Small intestine (tissue), 7 donors: ENCODE data around the gene SLIT1. TPM values are rescaled to one million over a fixed set of nuclear protein-coding genes. Genes with fewer than 3 reads are reported as not detected.
A peak's percentile ranks its signal among the peaks of the same experiment; 100 is the strongest.

Experiments used
- DNase-seq, 2 donors: peaks; one replicate each; pipeline versions ENCODE4 v3.0.0 to v3.0.0-alpha.2; 2013
- FAIRE-seq: peaks from 2 replicates; lab custom pipeline; 2012; peaks lifted over from hg19 to GRCh38; lab: Jason Lieb, UNC
- H3K27ac ChIP-seq, 3 donors: one replicate each; pipeline ENCODE4 v1.5.1; 2013; ENCODE audit warnings: low read length in 2 of 3, mild to moderate bottlenecking in 2 of 3, control low read depth in 1 of 3, inconsistent platforms in 1 of 3, low read depth in 1 of 3, moderate library complexity in 1 of 3
- H3K27me3 ChIP-seq, 3 donors: one replicate each; pipeline ENCODE4 v1.6.1; 2013; ENCODE audit warnings: low read length in 3 of 3, inconsistent platforms in 1 of 3; ENCODE audit not compliant: control insufficient read depth in 3 of 3, insufficient read depth in 3 of 3
- H3K36me3 ChIP-seq, 3 donors: one replicate each; pipeline ENCODE4 v1.6.1; 2013; ENCODE audit warnings: low read length in 3 of 3, inconsistent platforms in 1 of 3, low read depth in 1 of 3, mild to moderate bottlenecking in 1 of 3, moderate library complexity in 1 of 3; ENCODE audit not compliant: control insufficient read depth in 3 of 3, insufficient read depth in 2 of 3
- H3K4me1 ChIP-seq, 3 donors: one replicate each; pipeline ENCODE4 v1.6.1; 2013; ENCODE audit warnings: low read length in 2 of 3, inconsistent platforms in 1 of 3, low read depth in 1 of 3, mild to moderate bottlenecking in 1 of 3, moderate library complexity in 1 of 3; ENCODE audit not compliant: control insufficient read depth in 3 of 3, insufficient read depth in 2 of 3
- H3K4me3 ChIP-seq, 3 donors: one replicate each; pipeline ENCODE4 v1.5.1; 2013; ENCODE audit warnings: low read length in 3 of 3, control low read depth in 1 of 3, inconsistent platforms in 1 of 3, low read depth in 1 of 3, mild to moderate bottlenecking in 1 of 3, moderate library complexity in 1 of 3
- H3K9me3 ChIP-seq, 2 donors: one replicate each; pipeline ENCODE4 v1.6.1; 2013; ENCODE audit warnings: low read depth in 1 of 2, low read length in 1 of 2; ENCODE audit not compliant: control insufficient read depth in 2 of 2, insufficient read depth in 1 of 2
- WGBS, 3 donors: extraction: QIAGEN DNeasy Blood & Tissue Kit; methylation state at CpG; one replicate each; pipeline ENCODE4 v1.1.7; 2013; 5-methylcytosine and 5-hydroxymethylcytosine counted together
- polyA plus RNA-seq, 4 donors: library from polyadenylated mRNA; stranded (reverse) in 3 of 4; unstranded in 1 of 4; fragments of 200-250 nt in 3 of 4; fragments of 120-200 nt in 1 of 4; gene quantifications; one replicate each; pipeline versions ENCODE4 v1.2.1 to v1.2.3, GENCODE V29; 2013
- donor health status: healthy with polysubstance abuse.
- donor health status: control.
- donor health status: control.
- donor health status: Bipolar disorder and iron deficiency.
- donor health status: healthy.

SLIT1 gene
- polyA plus RNA-seq, 4 donors: under 0.01 to 0.40 (median 0.12) TPM; not detected in 1

DNA sequence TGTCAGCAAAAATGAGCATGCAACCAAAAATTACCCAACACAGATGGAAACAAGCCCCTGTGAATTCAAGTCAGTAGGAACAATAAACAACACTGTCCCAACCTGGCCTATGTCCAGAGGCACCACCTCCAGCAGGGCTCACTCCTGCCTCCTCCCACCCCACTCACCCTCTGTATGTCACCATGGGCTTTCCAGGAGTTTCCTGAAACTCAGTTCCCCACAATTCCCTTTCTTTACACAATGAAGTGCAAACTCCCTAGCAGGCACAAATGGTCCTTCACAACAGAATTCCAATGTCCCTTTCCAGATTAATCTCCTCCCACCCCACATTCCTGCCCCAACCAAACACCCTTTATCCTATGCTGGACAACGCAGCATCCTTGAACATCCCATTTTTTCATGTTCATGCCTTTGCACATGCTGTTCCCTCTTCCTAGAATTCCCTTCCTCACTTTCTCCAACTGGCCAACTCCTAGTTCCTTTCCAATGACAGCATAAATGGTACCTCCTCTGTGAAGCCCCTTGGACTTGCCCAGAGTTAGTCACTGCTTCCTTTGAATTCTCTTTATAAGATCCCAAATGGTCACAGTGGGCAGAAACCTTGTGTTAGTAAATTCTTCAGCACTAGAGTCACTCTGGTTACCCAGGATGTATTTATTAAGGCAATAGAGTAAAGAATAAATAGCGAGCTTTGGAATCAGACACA lies 157.5 kb downstream of the SLIT1 start:
- no peak overlapping the region for H3K4me3 ChIP-seq
- no peaks in the 10 kb centered on the region for H3K27me3 ChIP-seq
- FAIRE-seq (no peak), DNase-seq (no peak)
- H3K4me1 ChIP-seq: peaks cover 0 to 8% (median 7%) of the 10 kb centered on the region in 3 donors
- whole genome bisulfite sequencing, 3 donors: 87 to 92% (median 91%) methylated on average over 2 of the region's 2 CpGs
- no peaks in the 10 kb centered on the region for H3K9me3 ChIP-seq
- no peaks in the 10 kb centered on the region for H3K36me3 ChIP-seq
- H3K27ac ChIP-seq: no peak overlapping the region

DNA sequence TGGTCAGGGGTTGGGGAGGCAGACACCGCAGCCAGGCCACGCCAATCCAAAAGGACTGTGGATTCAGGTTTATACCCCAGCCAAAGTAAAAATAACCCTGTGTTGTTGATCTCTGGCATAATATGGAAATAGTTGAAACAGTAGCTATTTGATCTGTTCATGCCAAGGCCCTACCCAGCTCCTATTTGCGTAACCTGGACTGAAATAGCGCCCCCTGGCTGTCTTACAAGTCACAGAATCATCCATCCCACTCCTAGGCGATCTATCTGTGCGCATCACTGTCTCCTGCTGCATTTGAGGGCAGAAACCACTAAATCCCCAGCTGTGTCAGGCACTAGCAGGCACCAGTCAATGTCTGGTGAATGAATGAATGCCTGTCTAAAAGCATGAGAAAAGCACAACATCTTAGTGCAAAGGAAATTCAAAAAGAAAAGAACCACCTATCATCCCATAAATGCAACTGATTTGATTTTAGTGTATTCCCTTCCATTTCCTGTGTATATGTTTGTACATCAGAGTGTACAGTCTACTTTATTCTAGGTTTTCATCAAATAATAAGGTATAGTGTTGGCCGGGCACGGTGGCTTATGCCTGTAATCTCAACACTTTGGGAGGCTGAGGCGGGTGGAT lies 160.0 kb downstream of the SLIT1 start:
- DNase-seq (peak; percentile 58 to 62), FAIRE-seq (no peak)
- WGBS, 3 donors: 70 to 82% (median 73%) methylated on average over 9 of the region's 9 CpGs
- H3K4me3 ChIP-seq: no peak overlapping the region
- H3K9me3 ChIP-seq: no peaks in the 10 kb centered on the region
- no peaks in the 10 kb centered on the region for H3K27me3 ChIP-seq
- H3K36me3 ChIP-seq: no peaks in the 10 kb centered on the region
- peaks cover 0 to 10% (median 8%) of the 10 kb centered on the region in 3 donors for H3K4me1 ChIP-seq
- H3K27ac ChIP-seq: no peak overlapping the region

DNA sequence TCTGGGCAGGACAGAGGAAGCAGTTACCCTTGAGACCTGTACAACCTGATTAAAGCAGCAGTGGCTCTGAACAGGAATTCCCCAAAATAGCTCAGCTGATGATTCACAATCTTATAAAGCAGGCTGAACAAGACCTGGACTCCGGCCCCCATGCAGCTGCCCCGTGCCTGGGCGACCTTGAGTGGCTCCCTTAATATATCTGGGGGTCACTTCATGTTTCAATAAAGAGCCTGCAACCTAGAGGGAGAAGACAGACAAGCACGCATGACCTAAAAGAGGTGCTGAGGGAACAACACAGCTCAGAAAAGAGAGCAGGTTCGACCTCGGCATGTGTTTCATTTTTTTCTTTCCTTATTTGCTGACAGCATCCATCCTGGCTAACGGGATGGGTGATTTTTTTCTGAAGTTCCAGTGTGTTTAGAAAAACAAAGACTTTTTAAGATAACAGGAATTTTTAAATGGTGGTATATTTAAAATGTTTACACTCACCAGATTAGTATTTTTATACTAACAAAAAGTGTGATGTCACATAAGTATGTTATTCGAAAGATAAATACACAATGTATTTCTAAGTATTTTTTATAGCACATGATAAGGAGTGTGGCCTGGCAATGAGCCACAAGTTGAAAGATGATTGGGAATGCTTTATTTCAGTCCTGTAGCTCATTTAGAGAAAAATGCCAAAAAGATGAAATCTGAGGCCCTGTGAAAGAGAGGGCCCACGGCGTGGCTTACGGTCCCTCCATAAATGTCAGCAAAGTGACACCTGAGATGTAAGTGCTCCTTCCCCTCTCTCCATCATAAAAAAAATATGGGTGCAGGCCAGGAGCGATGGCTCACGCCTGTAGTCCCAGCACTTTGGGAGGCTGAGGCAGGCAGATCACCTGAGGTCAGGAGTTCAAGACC lies 161.3 kb downstream of the SLIT1 start:
- FAIRE-seq: no peak
- Histone ChIP-seq H3K27ac (peak overlapping the region in 1 of 3 donors; percentile 18), H3K9me3 (no peaks in the 10 kb centered on the region), H3K36me3 (no peaks in the 10 kb centered on the region), H3K27me3 (no peaks in the 10 kb centered on the region), H3K4me3 (no peak overlapping the region), H3K4me1 (peaks cover 0 to 20% (median 8%) of the 10 kb centered on the region in 3 donors)
- DNase-seq: peak; percentile 45 to 53
- 32 to 50% (median 42%) methylated on average over 13 of the region's 13 CpGs for WGBS, 3 donors

DNA sequence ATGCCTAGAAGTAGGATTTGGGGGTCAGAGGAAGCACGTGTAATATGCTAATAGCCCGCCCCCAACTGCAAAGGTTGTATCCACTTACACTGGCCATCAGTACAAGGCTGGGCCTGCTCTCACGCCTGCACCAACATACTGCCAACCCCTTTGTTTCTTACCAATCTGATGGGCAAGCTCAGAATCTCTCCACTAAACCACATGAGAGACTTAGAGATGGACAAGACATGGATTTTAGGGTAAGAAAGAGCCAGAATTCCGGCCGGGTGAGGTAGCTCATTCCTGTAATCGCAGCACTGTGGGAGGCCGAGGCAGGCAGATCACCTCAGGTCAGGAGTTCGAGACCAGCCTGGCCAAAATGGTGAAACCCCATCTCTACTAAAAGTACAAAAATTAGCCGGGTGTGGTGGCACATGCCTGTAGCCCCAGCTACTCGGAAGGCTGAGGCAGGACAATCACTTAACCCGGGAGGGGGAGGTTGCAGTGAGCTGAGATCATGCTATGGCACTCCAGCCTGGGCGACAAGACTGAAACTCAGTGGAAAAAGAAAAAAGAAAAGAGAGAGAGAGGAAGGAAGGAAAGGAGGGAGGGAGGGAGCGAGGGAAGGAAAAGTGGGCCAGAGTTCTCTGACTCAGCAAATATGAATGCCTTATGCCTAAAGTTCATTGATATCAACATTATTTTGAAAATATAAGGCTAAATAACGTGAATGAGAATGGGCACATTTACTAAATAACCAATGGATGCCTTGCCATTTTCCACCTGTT lies 162.2 kb downstream of the SLIT1 start:
- FAIRE-seq (no peak), DNase-seq (no peak)
- Histone ChIP-seq H3K4me3 (no peak overlapping the region), H3K4me1 (peaks cover 0 to 20% (median 8%) of the 10 kb centered on the region in 3 donors), H3K36me3 (no peaks in the 10 kb centered on the region), H3K9me3 (no peaks in the 10 kb centered on the region), H3K27me3 (no peaks in the 10 kb centered on the region), H3K27ac (no peak overlapping the region)
- WGBS, 3 donors: 81% methylated on average over 14 of the region's 14 CpGs

DNA sequence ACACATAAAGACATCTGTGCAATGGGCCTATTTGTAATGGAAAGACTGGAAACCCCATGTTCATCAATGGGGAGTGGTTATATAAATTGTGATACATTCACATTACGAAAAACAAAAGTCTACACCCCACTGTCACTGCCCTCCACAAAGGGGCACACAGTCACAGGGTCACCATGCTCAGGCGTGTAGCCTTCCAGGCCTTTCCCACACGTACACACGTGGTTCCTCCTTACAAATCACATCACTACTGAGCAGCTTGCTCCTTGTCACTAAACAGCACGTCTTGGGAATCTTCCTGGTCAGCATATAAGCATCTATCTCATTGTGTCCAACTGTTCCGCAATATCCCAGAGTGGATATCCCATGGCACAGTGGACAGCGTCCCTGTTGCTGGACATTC lies 163.1 kb downstream of the SLIT1 start:
- peaks cover 0 to 20% (median 8%) of the 10 kb centered on the region in 3 donors for H3K4me1 ChIP-seq
- no peak overlapping the region for H3K4me3 ChIP-seq
- no peaks in the 10 kb centered on the region for H3K27me3 ChIP-seq
- DNase-seq (no peak), FAIRE-seq (no peak)
- no peaks in the 10 kb centered on the region for H3K9me3 ChIP-seq
- H3K36me3 ChIP-seq: no peaks in the 10 kb centered on the region
- H3K27ac ChIP-seq: no peak overlapping the region
- WGBS, 3 donors: 90 to 96% (median 95%) methylated on average over 7 of the region's 7 CpGs

DNA sequence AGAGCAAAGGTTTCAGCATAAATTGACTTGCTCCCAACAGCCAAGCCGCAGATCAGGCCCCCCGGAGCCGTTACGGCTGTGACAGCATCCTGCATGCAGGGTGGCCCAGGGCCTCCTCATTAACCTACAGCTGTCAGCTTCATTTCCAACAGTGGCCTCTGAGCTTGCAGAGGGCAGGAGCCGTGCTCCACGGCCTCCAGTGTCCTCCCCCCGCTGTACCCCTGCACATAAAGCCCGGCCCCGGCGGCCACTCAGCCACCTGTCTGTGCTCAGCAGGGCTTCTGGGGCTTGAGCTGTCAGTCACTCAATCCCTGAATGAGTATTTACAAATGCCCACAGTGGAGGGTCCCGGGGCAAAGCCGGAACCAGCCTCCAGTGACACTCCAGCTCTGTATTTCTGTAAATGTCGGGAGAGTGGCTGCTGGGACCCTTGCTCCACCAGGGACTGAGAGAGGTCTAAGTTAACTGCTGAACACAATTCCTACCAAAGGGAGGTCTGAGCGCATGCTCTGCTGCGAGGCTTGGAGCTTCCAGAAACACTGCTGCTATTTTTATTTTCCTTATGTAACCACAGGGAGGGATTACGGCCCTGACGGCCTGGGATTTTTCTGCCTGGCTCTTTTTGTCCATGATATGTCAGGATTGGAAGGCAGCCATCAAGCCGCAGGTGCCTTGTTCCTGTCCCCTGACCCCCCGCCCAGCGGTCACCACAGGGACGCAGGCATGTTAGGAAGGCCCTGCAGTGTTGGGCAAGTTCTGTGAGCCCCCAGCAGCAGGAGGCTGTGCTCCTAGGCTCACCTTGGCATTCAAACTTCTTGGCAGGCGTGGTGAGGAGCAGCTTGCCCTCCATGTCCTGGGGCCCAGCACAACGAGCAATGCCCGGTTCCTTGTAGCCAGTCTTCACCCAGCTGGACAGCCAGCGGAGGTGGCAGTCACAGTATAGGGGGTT lies 165.0 kb downstream of the SLIT1 start:
- 53 to 62% (median 60%) methylated on average over 25 of the region's 25 CpGs for WGBS, 3 donors
- Histone ChIP-seq H3K9me3 (no peaks in the 10 kb centered on the region), H3K36me3 (no peaks in the 10 kb centered on the region), H3K4me1 (peaks cover 0 to 20% (median 8%) of the 10 kb centered on the region in 3 donors), H3K27me3 (no peaks in the 10 kb centered on the region), H3K27ac (no peak overlapping the region), H3K4me3 (no peak overlapping the region)
- FAIRE-seq (no peak), DNase-seq (peak in 1 of 2 donors; percentile 31)

DNA sequence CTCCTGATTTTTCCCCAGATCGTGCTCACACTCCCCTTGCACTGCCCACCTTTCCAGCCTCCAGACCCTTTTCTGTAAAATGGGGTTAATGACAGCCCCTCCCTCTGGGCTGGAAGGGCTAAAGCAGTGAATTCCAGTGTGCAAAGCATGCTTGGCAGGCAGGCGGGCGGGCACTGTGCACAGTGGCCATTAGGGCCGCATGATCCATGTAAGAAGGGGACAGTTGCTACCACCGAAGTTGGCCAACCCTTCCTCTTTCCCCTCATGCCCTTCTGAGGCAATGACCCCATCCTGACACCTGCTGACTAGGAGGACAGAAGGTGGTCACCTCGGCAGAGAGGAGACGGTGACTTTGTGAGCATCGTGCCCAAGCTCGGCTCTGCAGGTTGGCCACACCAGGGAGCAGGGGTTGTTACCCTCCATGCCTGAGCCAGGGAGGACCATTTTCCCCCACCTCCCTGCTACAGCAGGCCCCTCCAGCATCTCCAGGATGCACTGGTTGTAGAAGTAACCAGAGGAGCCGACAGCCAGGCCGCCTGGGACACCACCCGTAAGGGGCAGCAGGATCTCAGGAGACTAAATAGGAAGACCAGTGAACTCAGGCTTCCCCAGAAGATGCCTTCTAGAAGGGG lies 166.4 kb downstream of the SLIT1 start:
- Histone ChIP-seq H3K27ac (no peak overlapping the region), H3K4me3 (no peak overlapping the region), H3K4me1 (peaks cover 0 to 20% (median 5%) of the 10 kb centered on the region in 3 donors), H3K9me3 (no peaks in the 10 kb centered on the region), H3K27me3 (no peaks in the 10 kb centered on the region), H3K36me3 (no peaks in the 10 kb centered on the region)
- DNase-seq (no peak), FAIRE-seq (no peak)
- WGBS, 3 donors: 93 to 95% (median 94%) methylated on average over 12 of the region's 12 CpGs
